HepG2 (cell line): ENCODE data around the gene COBL. TPM values are rescaled to one million over a fixed set of nuclear protein-coding genes. Genes with fewer than 3 reads are reported as not detected.

Experiments
- ATAC-seq: fragments of 200-7000 bp; cut with Tn5 transposase; 3 replicates; pipeline ENCODE4 v1.9.1; 2020; ENCODE audit warnings: mild to moderate bottlenecking, moderate library complexity
- BruUV-seq: library from RNA; stranded (reverse); fragments of 400-500 nt; replicated peaks from 2 replicates; lab custom pipeline; 2021; lab: Mats Ljungman, UMichigan
- CTCF ChIA-PET: fragments of 300-600 bp; formaldehyde crosslinking; extraction: SDS; loops from one replicate; lab custom pipeline; 2021; ENCODE audit warnings: low total read pairs, inconsistent platforms, low intra/inter-chr PET ratio; lab: Yijun Ruan, JAX
- POLR2A ChIA-PET: fragments of 350-600 bp; sonication (Branson Sonifier 250); formaldehyde crosslinking; loops from one replicate; lab custom pipeline; 2020; ENCODE audit warnings: antibody characterized with exemption, inconsistent platforms; lab: Yijun Ruan, JAX
- DNase-seq: peaks from one replicate; pipeline ENCODE4 v3.0.0-alpha.2; 2015; ENCODE audit warnings: low spot score
- FAIRE-seq: peaks from 3 replicates; lab custom pipeline; 2011; peaks lifted over from hg19 to GRCh38; lab: Jason Lieb, UNC
- H2AFZ ChIP-seq: one replicate; pipeline ENCODE4 v1.6.1; 2011; ENCODE audit warnings: low read length, inconsistent platforms
- H3K27ac ChIP-seq: fragments of 300-600 bp; 3 replicates; pipeline ENCODE4 v1.8.0; 2011; ENCODE audit warnings: mixed run types, mild to moderate bottlenecking, mixed read lengths, low read length, inconsistent platforms; ENCODE audit not compliant: insufficient read depth; ENCODE audit errors: extremely low read length
- H3K27me3 ChIP-seq, 2 experiments: fragments of 200-600 bp in 1 of 2; 2 replicates in 1 of 2; 3 replicates in 1 of 2; pipeline versions ENCODE4 v1.6.0 to v1.8.0; 2011; ENCODE audit warnings: low read length in 2 of 2, mild to moderate bottlenecking in 2 of 2, moderate library complexity in 2 of 2, inconsistent platforms in 1 of 2; ENCODE audit not compliant: insufficient read depth in 2 of 2, control insufficient read depth in 1 of 2
- H3K36me3 ChIP-seq, 2 experiments: fragments of 200-600 bp in 1 of 2; replicated peaks in 1 of 2; 2 replicates in 1 of 2; 3 replicates in 1 of 2; pipeline versions ENCODE4 v1.5.1 to v1.8.0; 2011; ENCODE audit warnings: low read length in 2 of 2, inconsistent platforms in 1 of 2; ENCODE audit not compliant: insufficient read depth in 2 of 2, control insufficient read depth in 1 of 2
- H3K4me1 ChIP-seq: 2 replicates; pipeline ENCODE4 v1.5.1; 2012; ENCODE audit warnings: low read length, inconsistent platforms; ENCODE audit not compliant: insufficient read depth
- H3K4me2 ChIP-seq: 2 replicates; pipeline ENCODE4 v1.6.0; 2011; ENCODE audit warnings: low read depth, low read length, inconsistent platforms
- H3K4me3 ChIP-seq, 3 experiments: fragments of 200-600 bp in 1 of 3; sonication (generic), shearing (Covaris generic) in 1 of 3; replicated peaks in 1 of 3; 2 replicates each; pipeline ENCODE4 v1.5.1; 2011 to 2016; ENCODE audit warnings: low read length in 3 of 3, inconsistent platforms in 2 of 3, low read depth in 2 of 3, mild to moderate bottlenecking in 2 of 3, control low read depth in 1 of 3, mixed read lengths in 1 of 3; ENCODE audit not compliant: insufficient read depth in 1 of 3
- H3K79me2 ChIP-seq: one replicate; pipeline ENCODE4 v1.6.1; 2011; ENCODE audit warnings: low read length, inconsistent platforms; ENCODE audit not compliant: insufficient read depth
- H3K9ac ChIP-seq: 2 replicates; pipeline ENCODE4 v1.6.0; 2011; ENCODE audit warnings: mild to moderate bottlenecking, low read depth, low read length, inconsistent platforms; ENCODE audit not compliant: insufficient read depth
- H3K9me3 ChIP-seq: 2 replicates; pipeline ENCODE4 v1.5.1; 2012; ENCODE audit warnings: mild to moderate bottlenecking, low read length
- H4K20me1 ChIP-seq: 2 replicates; pipeline ENCODE4 v1.6.0; 2011; ENCODE audit warnings: inconsistent platforms, mild to moderate bottlenecking, low read length, moderate library complexity; ENCODE audit not compliant: insufficient read depth
- CBX1 ChIP-seq: IDR thresholded peaks from one replicate; pipeline ENCODE4 v1.6.1; 2016; ENCODE audit warnings: antibody characterized with exemption, low read depth
- CBX2 ChIP-seq, 2 experiments: fragments of 200-600 bp in 1 of 2; sonication (generic); formaldehyde crosslinking in 1 of 2; IDR thresholded peaks; 2 replicates each; pipeline versions ENCODE4 v1.7.0 to v1.8.1; 2018 to 2022; ENCODE audit warnings: low read depth in 2 of 2, low read length in 1 of 2, mild to moderate bottlenecking in 1 of 2, missing genetic modification reagents in 1 of 2
- CHD4 ChIP-seq: fragments of 200-600 bp; sonication (generic); IDR thresholded peaks from 2 replicates; pipeline ENCODE4 v1.7.0; 2017; ENCODE audit warnings: mild to moderate bottlenecking, low read length, borderline replicate concordance
- GABPA ChIP-seq, 2 experiments: IDR thresholded peaks; 2 replicates each; pipeline ENCODE4 v1.6.1; 2011 to 2016; ENCODE audit warnings: low read depth in 2 of 2, low read length in 1 of 2, missing biosample characterization in 1 of 2, missing genetic modification characterization in 1 of 2
- KDM2A ChIP-seq: sonication (generic); formaldehyde crosslinking; IDR thresholded peaks from 2 replicates; pipeline ENCODE4 v1.4.0; 2020; ENCODE audit warnings: low read depth, missing genetic modification reagents, borderline replicate concordance
- MEIS2 ChIP-seq: sonication (generic); formaldehyde crosslinking; IDR thresholded peaks from 2 replicates; pipeline ENCODE4 v1.9.0; 2021; ENCODE audit warnings: mild to moderate bottlenecking, missing genetic modification reagents
- NR2F6 ChIP-seq, 2 experiments: IDR thresholded peaks; 2 replicates each; pipeline ENCODE4 v1.6.1; 2016; ENCODE audit warnings: antibody characterized with exemption in 1 of 2, mild to moderate bottlenecking in 1 of 2
- PHF5A ChIP-seq: IDR thresholded peaks from one replicate; pipeline ENCODE4 v1.6.1; 2018; ENCODE audit warnings: low read depth, missing genetic modification reagents; ENCODE audit not compliant: unreplicated experiment
- SMYD3 ChIP-seq: sonication (generic); formaldehyde crosslinking; IDR thresholded peaks from 2 replicates; pipeline ENCODE4 v1.8.1; 2023; ENCODE audit warnings: mild to moderate bottlenecking, missing genetic modification reagents
- ZBTB44 ChIP-seq: sonication (generic); formaldehyde crosslinking; IDR thresholded peaks from 2 replicates; pipeline ENCODE4 v1.4.0; 2020; ENCODE audit warnings: missing genetic modification reagents
- ZNF839 ChIP-seq: sonication (generic); formaldehyde crosslinking; IDR thresholded peaks from 2 replicates; pipeline ENCODE4 v1.4.0; 2020; ENCODE audit warnings: missing genetic modification reagents, mild to moderate bottlenecking, borderline replicate concordance
- ZSCAN31 ChIP-seq: sonication (generic); formaldehyde crosslinking; IDR thresholded peaks from 2 replicates; pipeline ENCODE4 v1.5.0; 2020; ENCODE audit warnings: low read depth, mild to moderate bottlenecking, missing genetic modification reagents
- WGBS: methylation state at CpG from one replicate; pipeline ENCODE4 v1.1.6; 2017; ENCODE audit warnings: low lambda C conversion rate; 5-methylcytosine and 5-hydroxymethylcytosine counted together
- in situ Hi-C: cut with HindIII; loops from 2 replicates; pipeline ENCODE4 v1.10.0; 2017; ENCODE audit warnings: low pct_unique_long_range_greater_than_20kb; ENCODE audit not compliant: extremely low pct_ligation_motif_present
- intact Hi-C: fragments of 100-400 bp; cut with micrococcal nuclease; formaldehyde crosslinking; loops from one replicate; pipeline ENCODE4 v1.10.0; 2022; ENCODE audit not compliant: unreplicated experiment
- polyA plus RNA-seq, 8 experiments: library from polyadenylated mRNA; depleted of rRNA in 3 of 8; stranded (reverse) in 7 of 8; unstranded in 1 of 8; fragments of >200 nt; fragmentation: Illumina TruSeq in 4 of 8; extraction: Trizol in 4 of 8; gene quantifications; 2 replicates each; pipeline versions ENCODE4 v1.2.1 to v1.2.3, GENCODE V29; 2011 to 2016; ENCODE audit warnings: low read depth in 4 of 8, missing spikeins in 1 of 8, mixed read lengths in 1 of 8; ENCODE audit not compliant: insufficient read depth in 1 of 8
- total RNA-seq, 5 experiments: library from RNA; depleted of rRNA; stranded (reverse); fragments of >200 nt; fragmentation: Illumina TruSeq; extraction: Trizol; gene quantifications; 2 replicates each; pipeline ENCODE4 v1.2.3, GENCODE V29; 2016; ENCODE audit warnings: low read depth in 1 of 5
- TF ChIP-seq, protein P1 (sequence below): sonication (generic); formaldehyde crosslinking; IDR thresholded peaks from 2 replicates; pipeline ENCODE4 v1.5.1; 2020; ENCODE audit warnings: missing genetic modification reagents, mild to moderate bottlenecking, borderline replicate concordance

The COBL gene
- total and polyA plus RNA-seq, 2 of the 13 experiments (the other 11 are each of a cell fraction or from before 2014, with no cell fraction given) = 3.8 to 4.9 TPM

GRCh38 chr7:51237446-51238133 is 79.0 kb downstream of the COBL start (continued):
- TF ChIP-seq SMYD3 (CRISPR knock-in tag) = no peak
- TF ChIP-seq CBX2 (IDR thresholded peaks at IDR 0.05; ENCODE audit: low read depth, low read length) = no peak
- TF ChIP-seq CBX2 (CRISPR knock-in tag; IDR thresholded peaks at IDR 0.05; ENCODE audit: low read depth) = no peak
- TF ChIP-seq, protein P1, sequence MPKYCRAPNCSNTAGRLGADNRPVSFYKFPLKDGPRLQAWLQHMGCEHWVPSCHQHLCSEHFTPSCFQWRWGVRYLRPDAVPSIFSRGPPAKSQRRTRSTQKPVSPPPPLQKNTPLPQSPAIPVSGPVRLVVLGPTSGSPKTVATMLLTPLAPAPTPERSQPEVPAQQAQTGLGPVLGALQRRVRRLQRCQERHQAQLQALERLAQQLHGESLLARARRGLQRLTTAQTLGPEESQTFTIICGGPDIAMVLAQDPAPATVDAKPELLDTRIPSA = no peak
- no peak for TF ChIP-seq CHD4
- TF ChIP-seq, all 625 proteins: peak for 0

- no peak overlapping the region for H3K27ac ChIP-seq
- no peak overlapping the region for H2AFZ ChIP-seq
- CTCF ChIA-PET = no interaction called here
- DNase-seq (no peak), FAIRE-seq (no peak), ATAC-seq (no peak)
- H3K27me3 ChIP-seq = no peaks in the 10 kb centered on the region
- intact Hi-C loops (no loop called here), in situ Hi-C loops (no loop called here)
- H3K4me1 ChIP-seq = peaks cover 8% of the 10 kb centered on the region
- no peak overlapping the region for H3K9ac ChIP-seq
- BruUV-seq = no TSS peak
- H3K4me2 ChIP-seq = no peak overlapping the region
- WGBS = 97% methylated on average over 8 of the region's 8 CpGs
- TF ChIP-seq MEIS2 (CRISPR knock-in tag) = no peak
- no peak for TF ChIP-seq GABPA (IDR thresholded peaks at IDR 0.05; ENCODE audit: low read depth, low read length)
- TF ChIP-seq GABPA (CRISPR knock-in tag; IDR thresholded peaks at IDR 0.05; ENCODE audit: low read depth) = no peak
- no peak for TF ChIP-seq NR2F6 (IDR thresholded peaks at IDR 0.05)
- no peak for TF ChIP-seq NR2F6 (CRISPR knock-in tag; IDR thresholded peaks at IDR 0.05)
- no peak for TF ChIP-seq ZSCAN31 (CRISPR knock-in tag)
- TF ChIP-seq KDM2A (CRISPR knock-in tag) = no peak
- TF ChIP-seq ZNF839 (CRISPR knock-in tag) = no peak
- TF ChIP-seq ZBTB44 = no peak
- TF ChIP-seq PHF5A = no peak
- no peak for TF ChIP-seq CBX1
- no peaks in the 10 kb centered on the region for H3K36me3 ChIP-seq
- POLR2A ChIA-PET = no interaction called here
- no peak overlapping the region for H3K4me3 ChIP-seq
- H3K9me3 ChIP-seq = no peaks in the 10 kb centered on the region
- peaks cover 4% of the 10 kb centered on the region for H3K79me2 ChIP-seq
- no peaks in the 10 kb centered on the region; the same call in 1 of the 2 replicates for H4K20me1 ChIP-seq
Measured at GRCh38 chr7:51236470-51237132, 80.0 kb downstream of the COBL start.
